ENCODE measurements around the gene ADGRB3.
"Not testable (repeated sequence)": the region's sequence is repeated elsewhere in the genome, so short reads cannot be mapped to it uniquely, and the experiment has no call there.

ADGRB3 gene

GRCh38 chr6:68740828-68741500 is 105.9 kb downstream of the ADGRB3 start:
- peaks cover 7% of the 10 kb centered on the region for H3K4me1 ChIP-seq (ENCODE audit: control insufficient read depth, insufficient read depth, low read length)
- H3K4me3 ChIP-seq (ENCODE audit: low read depth, low read length) = no peak overlapping the region
- H3K9me3 ChIP-seq (ENCODE audit: control insufficient read depth, insufficient read depth, low read depth, low read length) = no peaks in the 10 kb centered on the region
- H3K9ac ChIP-seq (ENCODE audit: low read length) = no peak overlapping the region
- H3K27ac ChIP-seq (ENCODE audit: low read depth, low read length) = no peak overlapping the region
- H3K27me3 ChIP-seq (ENCODE audit: control insufficient read depth, insufficient read depth, low read length) = no peaks in the 10 kb centered on the region
- H3K36me3 ChIP-seq (ENCODE audit: control insufficient read depth, insufficient read depth, low read length) = no peaks in the 10 kb centered on the region

- H3K4me1 ChIP-seq (ENCODE audit: control insufficient read depth, insufficient read depth, low read length) = peaks cover 7% of the 10 kb centered on the region
- no peak overlapping the region for H3K27ac ChIP-seq (ENCODE audit: low read depth, low read length)
- H3K4me3 ChIP-seq (ENCODE audit: low read depth, low read length) = no peak overlapping the region
- no peak overlapping the region for H3K9ac ChIP-seq (ENCODE audit: low read length)
- no peaks in the 10 kb centered on the region for H3K36me3 ChIP-seq (ENCODE audit: control insufficient read depth, insufficient read depth, low read length)
- no peaks in the 10 kb centered on the region for H3K9me3 ChIP-seq (ENCODE audit: control insufficient read depth, insufficient read depth, low read depth, low read length)
- no peaks in the 10 kb centered on the region for H3K27me3 ChIP-seq (ENCODE audit: control insufficient read depth, insufficient read depth, low read length)
These were observed 106.7 kb downstream of the ADGRB3 start for GRCh38 chr6:68741501-68742386.

GRCh38 chr6:68743099-68743498 is 108.0 kb downstream of the ADGRB3 start:
- Histone ChIP-seq H3K27me3 (ENCODE audit: control insufficient read depth, insufficient read depth, low read length) (no peaks in the 10 kb centered on the region), H3K36me3 (ENCODE audit: control insufficient read depth, insufficient read depth, low read length) (no peaks in the 10 kb centered on the region), H3K4me3 (ENCODE audit: low read depth, low read length) (no peak overlapping the region), H3K9ac (ENCODE audit: low read length) (no peak overlapping the region), H3K9me3 (ENCODE audit: control insufficient read depth, insufficient read depth, low read depth, low read length) (no peaks in the 10 kb centered on the region), H3K4me1 (ENCODE audit: control insufficient read depth, insufficient read depth, low read length) (peaks cover 3% of the 10 kb centered on the region), H3K27ac (ENCODE audit: low read depth, low read length) (no peak overlapping the region)

GRCh38 chr6:68744376-68744775 is 109.3 kb downstream of the ADGRB3 start:
- H3K27me3 ChIP-seq (ENCODE audit: control insufficient read depth, insufficient read depth, low read length) = not testable (repeated sequence)

GRCh38 chr6:68746376-68746775 is 111.3 kb downstream of the ADGRB3 start:
- Histone ChIP-seq H3K9ac (ENCODE audit: low read length) (no peak overlapping the region), H3K4me3 (ENCODE audit: low read depth, low read length) (no peak overlapping the region), H3K9me3 (ENCODE audit: control insufficient read depth, insufficient read depth, low read depth, low read length) (no peaks in the 10 kb centered on the region), H3K27me3 (ENCODE audit: control insufficient read depth, insufficient read depth, low read length) (no peaks in the 10 kb centered on the region), H3K4me1 (ENCODE audit: control insufficient read depth, insufficient read depth, low read length) (no peaks in the 10 kb centered on the region), H3K27ac (ENCODE audit: low read depth, low read length) (no peak overlapping the region), H3K36me3 (ENCODE audit: control insufficient read depth, insufficient read depth, low read length) (no peaks in the 10 kb centered on the region)

More at GRCh38 chr6:68744376-68744775, 109.3 kb downstream of the ADGRB3 start:
- not testable (repeated sequence) for H3K27ac ChIP-seq (ENCODE audit: low read depth, low read length); H3K36me3 ChIP-seq (ENCODE audit: control insufficient read depth, insufficient read depth, low read length); H3K9ac ChIP-seq (ENCODE audit: low read length); H3K4me3 ChIP-seq (ENCODE audit: low read depth, low read length); H3K9me3 ChIP-seq (ENCODE audit: control insufficient read depth, insufficient read depth, low read depth, low read length); H3K4me1 ChIP-seq (ENCODE audit: control insufficient read depth, insufficient read depth, low read length)

- H3K27ac ChIP-seq (ENCODE audit: low read depth, low read length) = no peak overlapping the region
- no peak overlapping the region for H3K9ac ChIP-seq (ENCODE audit: low read length)
- no peaks in the 10 kb centered on the region for H3K27me3 ChIP-seq (ENCODE audit: control insufficient read depth, insufficient read depth, low read length)
- no peaks in the 10 kb centered on the region for H3K36me3 ChIP-seq (ENCODE audit: control insufficient read depth, insufficient read depth, low read length)
- H3K9me3 ChIP-seq (ENCODE audit: control insufficient read depth, insufficient read depth, low read depth, low read length) = no peaks in the 10 kb centered on the region
- no peaks in the 10 kb centered on the region for H3K4me1 ChIP-seq (ENCODE audit: control insufficient read depth, insufficient read depth, low read length)
- no peak overlapping the region for H3K4me3 ChIP-seq (ENCODE audit: low read depth, low read length)
These were observed 112.2 kb downstream of the ADGRB3 start for GRCh38 chr6:68747110-68747790.

GRCh38 chr6:68747832-68748231 is 112.8 kb downstream of the ADGRB3 start:
- H3K9ac ChIP-seq (ENCODE audit: low read length); H3K36me3 ChIP-seq (ENCODE audit: control insufficient read depth, insufficient read depth, low read length); H3K9me3 ChIP-seq (ENCODE audit: control insufficient read depth, insufficient read depth, low read depth, low read length); H3K27me3 ChIP-seq (ENCODE audit: control insufficient read depth, insufficient read depth, low read length); H3K4me1 ChIP-seq (ENCODE audit: control insufficient read depth, insufficient read depth, low read length); H3K27ac ChIP-seq (ENCODE audit: low read depth, low read length); H3K4me3 ChIP-seq (ENCODE audit: low read depth, low read length): not testable (repeated sequence)

GRCh38 chr6:68754681-68755213 is 119.7 kb downstream of the ADGRB3 start:
- no peaks in the 10 kb centered on the region for H3K27me3 ChIP-seq (ENCODE audit: control insufficient read depth, insufficient read depth, low read length)
- H3K36me3 ChIP-seq (ENCODE audit: control insufficient read depth, insufficient read depth, low read length) = no peaks in the 10 kb centered on the region
- H3K4me1 ChIP-seq (ENCODE audit: control insufficient read depth, insufficient read depth, low read length) = no peaks in the 10 kb centered on the region
- H3K4me3 ChIP-seq (ENCODE audit: low read depth, low read length) = no peak overlapping the region
- no peak overlapping the region for H3K27ac ChIP-seq (ENCODE audit: low read depth, low read length)
- no peak overlapping the region for H3K9ac ChIP-seq (ENCODE audit: low read length)
- H3K9me3 ChIP-seq (ENCODE audit: control insufficient read depth, insufficient read depth, low read depth, low read length) = no peaks in the 10 kb centered on the region

- no peaks in the 10 kb centered on the region for H3K27me3 ChIP-seq (ENCODE audit: control insufficient read depth, insufficient read depth, low read length)
- no peaks in the 10 kb centered on the region for H3K9me3 ChIP-seq (ENCODE audit: control insufficient read depth, insufficient read depth, low read depth, low read length)
- no peaks in the 10 kb centered on the region for H3K36me3 ChIP-seq (ENCODE audit: control insufficient read depth, insufficient read depth, low read length)
- H3K4me3 ChIP-seq (ENCODE audit: low read depth, low read length) = no peak overlapping the region
- no peak overlapping the region for H3K9ac ChIP-seq (ENCODE audit: low read length)
- no peaks in the 10 kb centered on the region for H3K4me1 ChIP-seq (ENCODE audit: control insufficient read depth, insufficient read depth, low read length)
- H3K27ac ChIP-seq (ENCODE audit: low read depth, low read length) = no peak overlapping the region
These were observed 121.6 kb downstream of the ADGRB3 start for GRCh38 chr6:68756454-68757375.

GRCh38 chr6:68757821-68758220 is 122.7 kb downstream of the ADGRB3 start:
- no peaks in the 10 kb centered on the region for H3K4me1 ChIP-seq (ENCODE audit: control insufficient read depth, insufficient read depth, low read length)
- H3K27ac ChIP-seq (ENCODE audit: low read depth, low read length) = no peak overlapping the region
- H3K9ac ChIP-seq (ENCODE audit: low read length) = no peak overlapping the region
- no peak overlapping the region for H3K4me3 ChIP-seq (ENCODE audit: low read depth, low read length)
- H3K27me3 ChIP-seq (ENCODE audit: control insufficient read depth, insufficient read depth, low read length) = no peaks in the 10 kb centered on the region
- H3K9me3 ChIP-seq (ENCODE audit: control insufficient read depth, insufficient read depth, low read depth, low read length) = no peaks in the 10 kb centered on the region
- H3K36me3 ChIP-seq (ENCODE audit: control insufficient read depth, insufficient read depth, low read length) = no peaks in the 10 kb centered on the region

Measured in HUES6 (cell line).